GM12873 (cell line): ENCODE data around the gene IP6K2.
A peak's percentile ranks its signal among the peaks of the same experiment; 100 is the strongest.

ENCODE experiments used
- TF ChIP-seq, protein P1 (sequence below): IDR thresholded peaks from 2 replicates; pipeline ENCODE4 v1.5.1; 2012; ENCODE audit warnings: low read depth, mild to moderate bottlenecking, moderate library complexity, low read length, control low read depth; ENCODE audit not compliant: insufficient read depth; ENCODE audit errors: missing control alignments

IP6K2 gene

DNA sequence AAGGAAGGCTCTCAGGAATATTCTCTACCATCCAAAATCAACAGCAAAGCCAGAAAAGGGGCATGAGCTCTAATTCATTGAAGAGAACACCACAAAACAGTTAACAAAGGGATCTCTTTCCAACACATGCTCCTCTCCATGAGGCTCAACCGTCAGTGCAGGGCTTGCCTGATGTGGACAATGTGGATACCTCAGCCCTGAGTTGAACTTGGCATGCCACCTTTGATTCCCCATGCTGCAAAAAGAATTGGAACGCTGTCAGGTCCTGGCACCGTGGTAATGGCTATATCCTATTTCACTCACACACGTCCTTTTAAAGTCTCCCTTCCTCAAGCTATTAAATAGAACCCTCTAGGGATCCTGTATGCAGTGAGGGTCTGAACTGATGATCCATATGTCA, 30.7 kb upstream of the IP6K2 start:
- TF ChIP-seq, protein P1, sequence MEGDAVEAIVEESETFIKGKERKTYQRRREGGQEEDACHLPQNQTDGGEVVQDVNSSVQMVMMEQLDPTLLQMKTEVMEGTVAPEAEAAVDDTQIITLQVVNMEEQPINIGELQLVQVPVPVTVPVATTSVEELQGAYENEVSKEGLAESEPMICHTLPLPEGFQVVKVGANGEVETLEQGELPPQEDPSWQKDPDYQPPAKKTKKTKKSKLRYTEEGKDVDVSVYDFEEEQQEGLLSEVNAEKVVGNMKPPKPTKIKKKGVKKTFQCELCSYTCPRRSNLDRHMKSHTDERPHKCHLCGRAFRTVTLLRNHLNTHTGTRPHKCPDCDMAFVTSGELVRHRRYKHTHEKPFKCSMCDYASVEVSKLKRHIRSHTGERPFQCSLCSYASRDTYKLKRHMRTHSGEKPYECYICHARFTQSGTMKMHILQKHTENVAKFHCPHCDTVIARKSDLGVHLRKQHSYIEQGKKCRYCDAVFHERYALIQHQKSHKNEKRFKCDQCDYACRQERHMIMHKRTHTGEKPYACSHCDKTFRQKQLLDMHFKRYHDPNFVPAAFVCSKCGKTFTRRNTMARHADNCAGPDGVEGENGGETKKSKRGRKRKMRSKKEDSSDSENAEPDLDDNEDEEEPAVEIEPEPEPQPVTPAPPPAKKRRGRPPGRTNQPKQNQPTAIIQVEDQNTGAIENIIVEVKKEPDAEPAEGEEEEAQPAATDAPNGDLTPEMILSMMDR = no peak

GRCh38 chr3:48747015-48747615, 30.1 kb upstream of the IP6K2 start:
- TF ChIP-seq, protein P1 = no peak

DNA sequence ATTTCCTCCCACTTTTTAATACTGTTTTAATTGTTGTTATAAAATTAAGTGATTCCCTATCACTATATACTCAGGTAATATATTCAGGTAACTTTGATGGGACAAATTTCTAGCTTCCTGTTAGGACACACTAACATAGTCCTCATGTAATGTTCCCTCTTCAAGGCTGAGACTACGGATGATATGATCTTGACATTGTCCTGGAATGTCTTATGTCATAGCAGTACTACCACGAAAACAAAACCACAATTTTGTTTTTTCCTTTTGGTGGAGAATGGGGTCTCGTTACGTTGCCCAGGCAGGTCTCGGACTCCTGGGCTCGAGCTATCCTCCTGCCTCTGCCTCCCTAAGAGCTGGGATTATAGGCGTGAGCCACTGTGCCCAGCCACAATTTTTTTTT, 26.8 kb upstream of the IP6K2 start:
- TF ChIP-seq, protein P1 = no peak

DNA sequence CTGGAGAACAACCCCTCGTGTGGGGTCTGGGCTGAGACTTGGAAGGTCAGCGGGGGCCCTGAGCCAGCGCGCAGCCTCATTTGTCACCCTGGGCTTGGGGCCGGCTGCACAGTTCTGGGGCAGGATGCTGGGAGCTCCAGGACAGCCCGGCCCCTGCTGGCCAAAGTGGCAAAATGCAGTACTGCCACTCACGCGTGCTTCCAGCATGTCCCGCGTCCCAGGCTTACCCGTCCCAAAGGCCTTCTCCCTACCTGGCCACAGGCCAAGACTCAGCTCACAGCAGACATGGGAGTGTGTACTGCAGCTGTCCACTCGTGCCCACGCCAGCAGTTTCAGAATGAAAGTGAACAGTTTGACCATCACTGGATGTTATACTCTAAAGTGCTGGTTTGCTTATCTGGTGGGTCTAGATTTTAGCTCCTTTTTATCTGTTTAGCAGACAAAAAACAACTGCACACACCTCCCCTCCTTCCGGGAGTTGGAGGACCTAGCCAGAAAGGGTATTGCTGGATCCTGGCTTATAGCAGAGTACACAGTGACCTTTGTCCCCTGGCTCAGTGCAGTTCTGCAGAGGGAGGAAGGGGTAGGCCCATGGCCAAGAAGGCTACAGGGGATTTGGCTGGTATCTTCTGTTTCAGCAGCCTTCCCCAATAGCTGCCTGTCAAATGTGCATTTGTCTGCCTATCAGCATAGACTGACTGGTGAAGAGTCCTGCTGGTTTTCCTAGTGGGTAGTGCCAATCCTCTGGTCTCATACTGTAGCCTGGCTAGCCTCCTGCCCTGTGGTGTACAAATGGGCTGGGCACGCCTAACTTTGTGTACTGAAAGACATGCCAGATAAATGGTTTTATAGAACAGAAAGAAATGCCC, 23.2 kb upstream of the IP6K2 start:
- TF ChIP-seq, protein P1 = peak; percentile 88

DNA sequence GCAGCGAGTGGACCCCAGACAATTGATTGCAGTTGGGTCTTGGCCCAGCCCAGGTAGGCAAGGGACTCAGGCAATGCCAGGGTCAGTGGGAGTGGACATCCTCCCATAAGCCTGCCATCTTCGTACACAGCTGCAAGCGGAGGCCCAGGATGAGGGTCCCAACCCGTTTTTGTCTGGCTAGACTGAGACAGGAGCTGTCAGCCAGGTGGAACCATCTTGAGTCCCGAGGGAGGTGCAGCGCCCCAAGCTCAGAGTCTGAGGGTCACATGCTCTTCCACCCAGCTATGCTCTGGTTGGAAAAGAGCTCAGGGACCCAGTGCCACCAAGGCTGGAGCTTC, 22.6 kb upstream of the IP6K2 start:
- TF ChIP-seq, protein P1 = no peak

DNA sequence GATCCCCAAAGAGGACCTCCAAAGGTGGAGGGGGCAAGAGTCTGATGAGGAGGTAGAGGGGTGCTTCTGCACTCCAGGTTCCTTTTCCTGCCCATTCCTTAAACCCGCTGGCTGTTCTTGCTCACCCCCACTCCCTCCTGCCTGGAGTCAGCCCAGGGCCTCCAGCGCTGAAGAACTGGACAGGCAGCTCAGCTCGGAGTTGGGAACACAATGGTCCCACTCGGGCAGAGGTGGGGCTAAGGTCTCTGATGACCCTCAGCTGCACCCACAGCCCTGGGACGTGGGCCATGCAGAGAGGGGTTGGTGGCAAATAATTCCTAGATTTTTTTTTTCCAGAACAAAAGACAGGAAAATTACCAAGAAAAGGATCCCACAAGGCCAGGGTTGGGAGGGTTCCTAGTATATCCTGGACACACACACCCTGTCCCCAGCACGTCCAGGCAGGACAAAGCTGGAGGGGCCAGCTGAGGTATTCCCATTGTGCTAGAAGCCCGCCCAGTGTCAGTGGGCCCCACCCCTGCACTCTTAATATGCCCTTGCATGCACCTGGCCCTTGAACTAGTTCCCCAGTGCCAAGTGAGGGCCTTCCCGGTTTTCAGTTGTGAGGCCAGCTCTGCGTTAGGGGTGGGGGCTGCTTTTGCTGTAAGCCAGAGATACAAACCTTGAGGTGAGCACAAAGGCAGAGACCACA, 22.1 kb upstream of the IP6K2 start:
- TF ChIP-seq, protein P1 = no peak

GRCh38 chr3:48738144-48738536, 21.1 kb upstream of the IP6K2 start:
- TF ChIP-seq, protein P1 = no peak
